GM12874 (cell line): ENCODE measurements around the gene SGTA.

Experiments used
- TF ChIP-seq, protein P1 (sequence below): IDR thresholded peaks from 2 replicates; pipeline ENCODE4 v1.5.1; 2011; ENCODE audit warnings: low read depth, mild to moderate bottlenecking, control low read depth, low read length, moderate library complexity; ENCODE audit not compliant: insufficient read depth

SGTA gene

DNA sequence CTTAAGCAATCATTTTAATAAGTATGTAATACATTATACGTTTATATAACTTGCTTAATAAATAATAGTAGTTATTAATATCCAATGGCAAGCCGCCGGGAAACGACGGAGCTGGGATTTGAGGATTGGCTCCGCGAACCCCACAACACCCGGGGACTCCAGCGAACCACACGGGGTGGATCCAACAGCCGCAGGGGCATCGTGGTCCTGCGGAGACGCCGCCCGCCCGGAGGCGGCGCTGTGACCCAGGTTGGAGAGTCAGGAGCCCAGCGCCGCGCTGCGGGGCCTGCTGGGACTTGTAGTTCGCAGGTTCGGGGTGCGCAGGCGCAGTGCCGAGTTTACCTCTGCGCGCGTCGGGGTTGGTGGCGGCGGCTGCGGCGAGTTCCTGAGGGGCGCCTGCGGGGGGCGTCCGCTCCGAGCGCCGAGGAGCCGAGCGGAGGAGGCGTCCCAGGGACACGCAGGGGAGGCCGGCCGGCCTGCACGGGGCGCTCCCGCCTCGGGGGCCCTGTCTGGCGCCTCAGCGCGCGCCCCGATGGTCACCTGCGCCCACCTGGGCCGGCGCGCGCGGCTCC is 36.6 kb upstream of the SGTA start, which contains the start of gene ZNF554:
Gene ZNF554 (plus strand): TSS at position 329 of the 572 bp plus-strand sequence. CDS start 204 bp downstream, at position 533.
- TF ChIP-seq, protein P1, sequence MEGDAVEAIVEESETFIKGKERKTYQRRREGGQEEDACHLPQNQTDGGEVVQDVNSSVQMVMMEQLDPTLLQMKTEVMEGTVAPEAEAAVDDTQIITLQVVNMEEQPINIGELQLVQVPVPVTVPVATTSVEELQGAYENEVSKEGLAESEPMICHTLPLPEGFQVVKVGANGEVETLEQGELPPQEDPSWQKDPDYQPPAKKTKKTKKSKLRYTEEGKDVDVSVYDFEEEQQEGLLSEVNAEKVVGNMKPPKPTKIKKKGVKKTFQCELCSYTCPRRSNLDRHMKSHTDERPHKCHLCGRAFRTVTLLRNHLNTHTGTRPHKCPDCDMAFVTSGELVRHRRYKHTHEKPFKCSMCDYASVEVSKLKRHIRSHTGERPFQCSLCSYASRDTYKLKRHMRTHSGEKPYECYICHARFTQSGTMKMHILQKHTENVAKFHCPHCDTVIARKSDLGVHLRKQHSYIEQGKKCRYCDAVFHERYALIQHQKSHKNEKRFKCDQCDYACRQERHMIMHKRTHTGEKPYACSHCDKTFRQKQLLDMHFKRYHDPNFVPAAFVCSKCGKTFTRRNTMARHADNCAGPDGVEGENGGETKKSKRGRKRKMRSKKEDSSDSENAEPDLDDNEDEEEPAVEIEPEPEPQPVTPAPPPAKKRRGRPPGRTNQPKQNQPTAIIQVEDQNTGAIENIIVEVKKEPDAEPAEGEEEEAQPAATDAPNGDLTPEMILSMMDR = peak; percentile 99

DNA sequence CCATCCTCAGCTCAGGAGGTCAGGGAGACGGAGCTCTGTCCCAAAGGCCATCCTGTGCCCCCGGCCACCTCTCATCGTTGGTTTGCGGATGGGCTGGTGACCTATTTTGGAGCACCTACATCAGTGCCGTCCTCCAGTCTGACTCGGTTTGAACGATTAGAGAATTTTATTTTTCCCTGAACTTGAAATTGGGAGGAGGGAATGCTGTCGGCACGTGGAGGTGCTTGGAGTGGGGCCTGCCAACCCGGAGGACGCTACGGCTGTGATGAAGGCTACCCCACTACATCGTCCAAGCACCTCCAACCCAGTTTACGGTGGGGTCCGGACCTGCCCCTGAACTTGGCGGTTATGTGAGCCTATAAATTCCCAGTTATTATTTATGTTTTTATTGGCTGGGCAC is 33.6 kb upstream of the SGTA start:
- TF ChIP-seq, protein P1 = no peak

DNA sequence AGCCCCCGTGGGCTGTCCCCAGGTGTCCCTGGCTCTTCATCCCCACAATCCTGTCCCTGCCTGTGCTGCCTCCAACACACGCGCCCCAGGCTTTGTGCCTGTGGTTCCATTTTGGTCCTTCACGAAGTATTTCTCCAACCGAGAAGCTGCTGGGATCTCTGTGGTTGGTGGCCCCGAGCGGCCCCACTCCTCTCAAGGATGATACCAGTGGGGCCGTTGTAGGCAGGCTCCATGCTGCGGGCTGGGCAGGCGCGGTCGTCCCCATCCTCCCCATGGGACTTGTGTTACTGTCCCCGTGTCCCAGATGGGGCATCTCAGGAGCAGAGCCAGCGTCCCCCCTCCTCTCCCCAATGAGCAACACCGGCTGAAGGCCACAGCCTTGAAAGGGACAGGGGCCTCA is 32.9 kb upstream of the SGTA start:
- TF ChIP-seq, protein P1 = no peak

DNA sequence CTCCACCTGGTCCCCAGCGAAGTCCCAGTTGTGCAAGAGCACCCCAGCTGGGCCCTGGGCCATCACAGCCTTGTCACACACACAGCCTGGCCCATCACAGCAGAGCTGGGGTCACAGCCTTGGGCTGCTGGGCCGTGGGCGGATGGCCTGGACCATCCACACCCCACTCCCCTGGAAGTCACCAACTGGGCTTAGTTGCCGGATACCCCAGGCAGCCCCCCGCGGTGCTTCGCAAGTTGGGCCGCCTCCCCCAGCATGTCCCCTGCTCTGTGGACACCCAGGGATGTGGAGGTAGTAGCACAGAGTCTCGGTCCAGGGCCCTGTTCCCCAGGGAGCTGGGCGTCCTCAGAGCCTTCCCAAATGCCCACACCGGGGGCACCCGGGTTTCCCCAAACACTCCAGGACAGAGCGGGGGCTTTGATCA is 32.1 kb upstream of the SGTA start:
- TF ChIP-seq, protein P1 = no peak

DNA sequence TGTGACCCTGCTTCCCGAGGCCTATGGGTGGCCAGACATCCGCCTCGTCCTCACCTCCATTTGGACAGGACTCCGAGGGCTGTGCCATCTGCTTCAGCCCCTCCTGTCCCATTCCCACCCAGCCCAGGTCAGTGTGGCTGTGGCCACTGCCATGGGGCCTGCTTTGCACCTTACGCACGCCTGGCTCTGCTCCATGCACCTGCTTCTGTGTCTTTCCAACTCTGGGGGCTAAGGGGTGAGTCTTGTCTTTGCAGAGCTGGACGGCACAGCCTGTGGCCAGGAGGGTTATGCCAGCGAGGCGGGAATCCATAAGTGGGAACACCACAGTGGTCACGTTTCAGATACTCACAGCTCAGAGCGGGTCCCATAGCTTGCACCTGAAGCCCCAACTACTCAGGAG is 31.4 kb upstream of the SGTA start:
- TF ChIP-seq, protein P1 = no peak

DNA sequence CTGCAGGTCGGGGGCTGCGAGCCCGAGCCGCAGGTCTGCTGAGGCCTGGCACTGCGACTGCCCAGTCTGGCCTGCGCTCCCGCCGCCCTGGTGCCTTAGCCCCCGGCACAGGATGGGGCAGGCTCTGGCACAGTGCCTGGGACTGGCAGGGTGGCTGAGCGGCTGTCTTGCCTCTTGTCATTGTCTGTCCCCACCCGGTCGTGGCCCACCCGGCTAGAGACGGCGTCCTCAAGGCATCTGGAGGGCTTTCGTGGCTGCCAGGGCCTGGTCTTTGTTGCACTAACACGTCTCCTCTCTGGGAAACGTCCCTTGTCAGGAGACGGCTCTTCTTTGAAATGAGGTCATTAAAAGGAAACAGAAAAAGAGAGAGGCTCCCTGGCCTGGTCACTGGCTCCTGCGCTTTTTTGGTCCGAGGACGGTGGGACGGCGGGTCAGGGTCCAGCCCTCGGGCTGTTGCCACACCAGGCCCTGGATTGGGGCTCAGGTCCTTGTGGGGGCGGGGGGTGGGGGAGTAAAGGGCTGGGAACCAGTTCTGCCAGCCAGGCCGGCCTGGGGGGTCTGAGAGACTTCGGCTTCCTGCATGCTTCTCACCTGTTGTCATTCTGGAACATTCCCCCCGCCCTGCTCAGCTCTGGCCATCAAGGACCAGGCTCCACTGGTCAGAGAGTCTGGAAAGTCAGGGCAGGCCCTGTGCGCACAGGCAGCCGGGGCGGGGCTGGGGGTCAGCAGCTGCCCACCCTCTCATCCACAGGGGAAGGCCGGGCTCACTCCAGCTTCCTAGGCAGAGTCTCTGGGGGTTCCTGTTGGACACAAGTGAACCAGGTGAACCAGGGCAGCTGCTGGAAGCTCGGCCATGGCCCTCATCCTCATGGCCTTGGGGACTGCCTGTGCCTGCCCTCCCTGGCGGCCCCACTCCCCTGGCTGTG is 30.4 kb upstream of the SGTA start:
- TF ChIP-seq, protein P1 = no peak

DNA sequence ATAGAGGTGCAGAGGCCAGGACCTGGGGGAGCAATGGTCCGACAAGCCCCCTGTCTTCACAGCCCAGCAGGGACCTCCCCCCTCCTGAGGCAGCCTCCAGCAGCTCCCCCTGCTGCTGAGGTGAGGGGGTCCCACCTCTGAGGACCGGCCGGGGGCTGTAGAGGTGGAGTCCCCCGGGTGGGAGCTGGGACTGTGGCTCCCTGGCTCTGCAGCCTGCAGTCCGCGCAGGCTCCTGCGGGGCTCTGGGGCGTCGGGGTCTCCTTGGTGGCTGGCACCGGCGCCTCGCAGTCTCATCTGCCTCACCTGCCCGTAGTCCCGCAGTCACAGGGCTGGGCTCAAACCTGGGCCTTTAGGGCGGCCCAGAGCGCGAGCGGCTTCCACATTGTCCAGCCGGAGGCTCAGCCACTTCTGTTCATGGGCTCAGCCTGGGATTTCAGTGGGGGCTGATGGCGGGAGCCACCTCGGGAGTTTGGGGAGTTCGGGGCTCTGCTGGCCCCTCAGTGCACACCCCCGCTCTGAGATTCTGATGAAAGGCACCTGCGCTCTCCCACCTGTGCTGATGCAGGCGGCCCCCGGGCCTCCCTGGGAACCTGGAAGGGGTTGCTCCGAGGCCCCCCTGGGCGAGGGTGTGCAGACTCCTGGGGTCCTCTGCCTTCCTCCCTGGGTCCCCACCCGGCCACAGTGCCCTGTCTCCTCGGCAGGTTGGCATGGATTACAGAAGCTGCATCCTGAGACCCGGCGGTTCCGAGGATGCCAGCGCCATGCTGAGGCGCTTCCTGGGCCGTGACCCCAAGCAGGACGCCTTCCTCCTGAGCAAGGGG is 29.6 kb upstream of the SGTA start:
- TF ChIP-seq, protein P1 = no peak
